ENCODE measurements around the gene NEU1. TPM values are rescaled to one million over a fixed set of nuclear protein-coding genes. Genes with fewer than 3 reads are reported as not detected.
"Not testable (repeated sequence)": the region's sequence is repeated elsewhere in the genome, so short reads cannot be mapped to it uniquely, and the experiment has no call there.

The NEU1 gene
- total and polyA plus RNA-seq, 8 donors: 11.3 to 60.7 (median 23.6) TPM

DNA sequence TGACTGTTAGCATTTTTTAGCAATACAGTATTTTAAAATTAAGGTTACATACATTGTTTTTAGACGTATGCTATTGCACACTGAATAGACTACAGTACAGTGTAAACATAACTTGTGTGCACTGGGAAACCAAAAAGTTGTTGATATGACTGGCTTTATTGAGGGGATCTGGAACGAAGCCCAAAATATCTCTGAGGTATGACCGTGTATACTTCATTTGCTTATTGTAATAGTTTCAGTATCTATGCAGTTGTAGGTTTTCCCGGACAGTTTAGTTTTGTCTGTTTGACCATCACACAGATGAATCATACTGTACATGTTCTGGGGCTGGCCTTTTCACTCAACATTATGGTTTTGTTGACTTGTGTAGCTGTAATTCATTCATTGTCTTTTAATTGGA, 46.2 kb upstream of the NEU1 start:
- WGBS, 5 donors: 11 to 27% (median 18%) methylated on average over 4 of the region's 4 CpGs
- Histone ChIP-seq H3K4me3 (no peak overlapping the region), H3K9me3 (no peaks in the 10 kb centered on the region), H3K27me3 (no peaks in the 10 kb centered on the region), H3K36me3 (no peaks in the 10 kb centered on the region), H3K27ac (no peak overlapping the region), H3K4me1 (peaks cover 0 to 23% (median 7%) of the 10 kb centered on the region in 4 donors)
- DNase-seq: no peak
- intact Hi-C loops (cut with DNase I; ENCODE audit: low total_unique reads): loop anchor here (5.0 kb wide), 1 partner anchor 44 kb away; no protein-coding TSS in a partner anchor
- TF ChIP-seq EP300 (IDR thresholded peaks at IDR 0.05) (no peak), POLR2AphosphoS5 (IDR thresholded peaks at IDR 0.05) (no peak), POLR2A (IDR thresholded peaks at IDR 0.05) (no peak)
- TF ChIP-seq, protein P1, sequence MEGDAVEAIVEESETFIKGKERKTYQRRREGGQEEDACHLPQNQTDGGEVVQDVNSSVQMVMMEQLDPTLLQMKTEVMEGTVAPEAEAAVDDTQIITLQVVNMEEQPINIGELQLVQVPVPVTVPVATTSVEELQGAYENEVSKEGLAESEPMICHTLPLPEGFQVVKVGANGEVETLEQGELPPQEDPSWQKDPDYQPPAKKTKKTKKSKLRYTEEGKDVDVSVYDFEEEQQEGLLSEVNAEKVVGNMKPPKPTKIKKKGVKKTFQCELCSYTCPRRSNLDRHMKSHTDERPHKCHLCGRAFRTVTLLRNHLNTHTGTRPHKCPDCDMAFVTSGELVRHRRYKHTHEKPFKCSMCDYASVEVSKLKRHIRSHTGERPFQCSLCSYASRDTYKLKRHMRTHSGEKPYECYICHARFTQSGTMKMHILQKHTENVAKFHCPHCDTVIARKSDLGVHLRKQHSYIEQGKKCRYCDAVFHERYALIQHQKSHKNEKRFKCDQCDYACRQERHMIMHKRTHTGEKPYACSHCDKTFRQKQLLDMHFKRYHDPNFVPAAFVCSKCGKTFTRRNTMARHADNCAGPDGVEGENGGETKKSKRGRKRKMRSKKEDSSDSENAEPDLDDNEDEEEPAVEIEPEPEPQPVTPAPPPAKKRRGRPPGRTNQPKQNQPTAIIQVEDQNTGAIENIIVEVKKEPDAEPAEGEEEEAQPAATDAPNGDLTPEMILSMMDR (IDR thresholded peaks at IDR 0.05): no peak

DNA sequence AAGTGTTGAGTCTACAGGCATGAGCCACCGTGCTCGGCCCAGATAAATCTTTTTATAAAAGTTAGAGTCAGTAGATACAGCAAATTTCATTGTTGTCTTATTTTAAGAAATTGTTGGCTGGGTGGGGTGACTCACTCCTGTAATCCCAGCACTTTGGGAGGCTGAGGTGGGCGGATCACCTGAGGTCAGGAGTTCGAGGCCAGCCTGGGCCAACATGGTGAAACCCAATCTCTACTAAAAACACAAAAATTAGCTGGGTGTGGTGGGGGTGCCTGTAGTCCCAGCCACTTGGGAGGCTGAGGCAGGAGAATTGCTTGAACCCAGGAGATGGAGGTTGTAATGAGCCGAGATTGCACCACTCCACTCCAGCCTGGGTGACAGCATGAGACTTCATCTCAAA, 45.6 kb upstream of the NEU1 start:
- DNase-seq: not testable (repeated sequence)
- 81 to 89% (median 82%) methylated on average over 5 of the region's 5 CpGs for WGBS, 5 donors
- intact Hi-C loops (cut with DNase I; ENCODE audit: low total_unique reads): loop anchor here (5.0 kb wide), 1 partner anchor 44 kb away; no protein-coding TSS in a partner anchor

DNA sequence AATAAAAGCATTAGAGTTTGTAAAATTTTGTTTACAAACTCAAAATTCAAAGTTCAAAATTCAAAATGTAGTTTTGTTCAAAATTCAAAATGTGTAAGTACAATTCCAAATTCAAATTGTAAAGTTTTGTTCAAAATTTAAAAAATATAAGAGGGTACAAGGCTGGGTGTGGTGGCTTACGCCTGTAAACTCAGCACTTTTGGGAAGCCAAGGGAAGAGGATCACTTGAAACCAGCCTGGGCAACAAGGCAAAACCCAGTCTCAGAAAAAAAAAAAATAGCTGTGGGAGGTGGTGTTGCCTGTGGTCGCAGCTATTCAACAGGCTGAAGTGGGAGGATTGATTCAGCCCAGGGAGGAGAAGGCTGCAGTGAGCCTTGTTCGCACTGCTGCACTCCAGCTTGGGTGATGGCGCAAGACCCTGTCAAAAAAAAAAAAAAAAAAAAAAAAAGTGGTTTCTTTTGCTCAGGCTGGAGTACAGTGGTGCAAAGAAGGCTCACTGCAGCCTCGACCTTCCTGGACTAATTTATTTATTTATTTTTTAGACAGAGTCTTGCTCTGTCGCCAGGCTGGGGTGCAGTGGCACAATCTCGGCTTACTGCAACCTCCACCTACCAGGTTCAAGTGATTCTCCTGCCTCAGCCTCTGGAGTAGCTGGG, 44.7 kb upstream of the NEU1 start:
- no peak overlapping the region for H3K4me3 ChIP-seq
- H3K4me1 ChIP-seq: peaks cover 9 to 38% (median 19%) of the 10 kb centered on the region in 4 donors
- intact Hi-C loops (cut with DNase I; ENCODE audit: low total_unique reads): loop anchor here (5.0 kb wide), 1 partner anchor 45 kb away; no protein-coding TSS in a partner anchor
- 48 to 63% (median 59%) methylated on average over 7 of the region's 7 CpGs for WGBS, 5 donors
- no peak for DNase-seq
- no peaks in the 10 kb centered on the region for H3K9me3 ChIP-seq
- TF ChIP-seq POLR2A (IDR thresholded peaks at IDR 0.05): no peak
- no peak for TF ChIP-seq EP300 (IDR thresholded peaks at IDR 0.05)
- no peak for TF ChIP-seq POLR2AphosphoS5 (IDR thresholded peaks at IDR 0.05)
- TF ChIP-seq, protein P1 (IDR thresholded peaks at IDR 0.05): no peak
- no peaks in the 10 kb centered on the region for H3K27me3 ChIP-seq
- H3K27ac ChIP-seq: no peak overlapping the region
- no peaks in the 10 kb centered on the region for H3K36me3 ChIP-seq

More for the DNA sequence above, 45.6 kb upstream of the NEU1 start:
- H3K4me1 ChIP-seq: peaks cover under 1 to 28% (median 10%) of the 10 kb centered on the region in 4 donors
- not testable (repeated sequence) for H3K27ac ChIP-seq, H3K36me3 ChIP-seq, H3K9me3 ChIP-seq, H3K27me3 ChIP-seq, H3K4me3 ChIP-seq

DNA sequence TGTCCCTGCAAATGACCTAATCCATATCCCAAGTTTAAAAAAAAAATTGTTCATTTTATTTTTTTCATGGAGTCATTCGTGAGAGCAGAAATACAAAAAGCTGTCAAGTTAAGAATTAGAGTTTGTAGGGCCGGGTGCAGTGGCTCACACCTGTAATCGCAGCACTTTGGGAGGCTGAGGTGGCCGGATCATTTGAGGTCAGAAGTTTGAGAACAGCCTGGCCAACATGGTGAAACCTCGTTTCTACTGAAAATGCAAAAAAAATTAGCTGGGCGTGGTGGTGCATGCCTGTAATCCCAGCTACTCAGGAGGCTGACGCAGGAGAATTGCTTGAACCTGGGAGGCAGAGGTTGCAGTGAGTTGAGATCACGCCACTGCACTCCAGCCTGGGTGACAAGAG, 44.1 kb upstream of the NEU1 start:
- H3K36me3 ChIP-seq, H3K9me3 ChIP-seq, H3K27ac ChIP-seq, H3K4me3 ChIP-seq, DNase-seq, H3K27me3 ChIP-seq: not testable (repeated sequence)
- intact Hi-C loops (cut with DNase I; ENCODE audit: low total_unique reads): loop anchor here (5.0 kb wide), 1 partner anchor 46 kb away; no protein-coding TSS in a partner anchor
- H3K4me1 ChIP-seq: peaks cover 9 to 36% (median 19%) of the 10 kb centered on the region in 4 donors
- WGBS, 5 donors: 74 to 82% (median 77%) methylated on average over 8 of the region's 8 CpGs

DNA sequence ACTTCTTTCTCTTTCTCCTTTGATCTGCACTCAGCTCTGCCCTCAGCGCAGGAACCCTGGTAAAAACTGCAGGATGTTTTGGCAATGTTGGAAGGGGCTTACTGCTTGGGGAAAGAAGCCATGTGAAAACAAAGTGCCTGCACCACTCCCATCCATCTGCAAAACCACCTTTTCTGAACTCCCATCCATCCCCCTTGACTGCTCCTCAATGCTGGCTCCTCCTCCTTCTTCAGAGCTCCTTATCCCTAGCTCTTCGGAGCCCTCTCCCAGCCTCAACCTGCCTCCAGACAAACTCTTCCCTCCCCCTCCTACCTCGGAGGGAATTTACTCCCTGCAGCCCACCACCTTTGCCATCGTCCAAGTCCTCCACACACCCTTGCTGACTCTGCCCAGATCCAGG, 43.5 kb upstream of the NEU1 start:
- H3K4me3 ChIP-seq: no peak overlapping the region
- intact Hi-C loops (cut with DNase I; ENCODE audit: low total_unique reads): loop anchor here (5.0 kb wide), 1 partner anchor 46 kb away; no protein-coding TSS in a partner anchor
- H3K4me1 ChIP-seq: peaks cover 11 to 36% (median 22%) of the 10 kb centered on the region in 4 donors
- no peaks in the 10 kb centered on the region for H3K36me3 ChIP-seq
- 30 to 46% (median 41%) methylated on average over 4 of the region's 4 CpGs for WGBS, 5 donors
- H3K9me3 ChIP-seq: no peaks in the 10 kb centered on the region
- no peak overlapping the region for H3K27ac ChIP-seq
- H3K27me3 ChIP-seq: no peaks in the 10 kb centered on the region
- TF ChIP-seq EP300 (IDR thresholded peaks at IDR 0.05) (no peak), POLR2A (IDR thresholded peaks at IDR 0.05) (no peak), POLR2AphosphoS5 (IDR thresholded peaks at IDR 0.05) (no peak)
- TF ChIP-seq, protein P1 (IDR thresholded peaks at IDR 0.05): no peak
- DNase-seq: no peak
